SU-DHL-6 (cell line): ENCODE measurements around the gene NID1.

ENCODE experiments used
- H2AFZ ChIP-seq: fragments of 200-600 bp; sonication (generic); 2 replicates; pipeline ENCODE4 v1.6.1; 2014; ENCODE audit warnings: low read depth, mild to moderate bottlenecking, moderate library complexity, mixed read lengths, antibody characterized with exemption, low read length; ENCODE audit not compliant: severe bottlenecking
- H3F3A ChIP-seq: fragments of 200-600 bp; shearing (Covaris generic); 2 replicates; pipeline ENCODE4 v1.6.0; 2016; ENCODE audit warnings: antibody characterized with exemption, mild to moderate bottlenecking; ENCODE audit not compliant: insufficient read depth
- H3K27ac ChIP-seq: fragments of 200-600 bp; sonication (generic); 2 replicates; pipeline ENCODE4 v1.5.1; 2016; ENCODE audit warnings: low read depth, mild to moderate bottlenecking, low read length, moderate library complexity, mixed read lengths
- H3K27me3 ChIP-seq: fragments of 200-600 bp; sonication (generic), shearing (Covaris generic); 2 replicates; pipeline ENCODE4 v1.6.0; 2014; ENCODE audit warnings: mild to moderate bottlenecking, low read length
- H3K36me3 ChIP-seq: fragments of 200-600 bp; sonication (generic); 2 replicates; pipeline ENCODE4 v1.6.1; 2014; ENCODE audit warnings: mild to moderate bottlenecking, low read length, mixed read lengths
- H3K4me2 ChIP-seq: fragments of 300-600, 200-600 bp; shearing (Covaris generic), sonication (generic); 2 replicates; pipeline ENCODE4 v1.6.0; 2014; ENCODE audit warnings: low read length, low read depth, mild to moderate bottlenecking; ENCODE audit not compliant: poor library complexity, severe bottlenecking
- H3K4me3 ChIP-seq: fragments of 200-600 bp; sonication (generic); 2 replicates; pipeline ENCODE4 v1.5.1; 2014; ENCODE audit warnings: antibody characterized with exemption, low read length, mild to moderate bottlenecking, mixed read lengths; ENCODE audit not compliant: insufficient read depth, poor library complexity, severe bottlenecking
- H3K79me2 ChIP-seq: fragments of 200-600 bp; sonication (generic); 2 replicates; pipeline ENCODE4 v1.6.1; 2014; ENCODE audit warnings: mild to moderate bottlenecking, low read length, moderate library complexity; ENCODE audit not compliant: insufficient read depth
- H3K9ac ChIP-seq: fragments of 200-600 bp; sonication (generic); 2 replicates; pipeline ENCODE4 v1.7.0; 2014; ENCODE audit warnings: mild to moderate bottlenecking, low read length
- H3K9me2 ChIP-seq: fragments of 200-600 bp; sonication (generic); replicated peaks from 2 replicates; pipeline ENCODE4 v1.6.1; 2014; ENCODE audit warnings: low read length; ENCODE audit not compliant: insufficient read depth
- H3K9me3 ChIP-seq: fragments of 200-600 bp; sonication (generic); 2 replicates; pipeline ENCODE4 v1.6.1; 2014; ENCODE audit warnings: low read length, mixed read lengths; ENCODE audit not compliant: insufficient read depth
- H4K20me1 ChIP-seq: fragments of 200-600 bp; sonication (generic); 2 replicates; pipeline ENCODE4 v1.6.1; 2014; ENCODE audit warnings: low read depth, mild to moderate bottlenecking, antibody characterized with exemption, low read length, moderate library complexity, mixed read lengths
- CTCF ChIP-seq: fragments of 200-600 bp; sonication (generic); IDR thresholded peaks from one replicate; pipeline ENCODE4 v1.5.1; 2017; ENCODE audit warnings: antibody characterized with exemption, mild to moderate bottlenecking, low read length, moderate library complexity; ENCODE audit not compliant: insufficient read depth, poor library complexity, severe bottlenecking
- EZH2phosphoT487 ChIP-seq: fragments of 200-600 bp; sonication (generic), shearing (Covaris generic); conservative IDR thresholded peaks from 2 replicates; pipeline ENCODE4 v1.6.1; 2018; ENCODE audit warnings: mild to moderate bottlenecking, antibody characterized with exemption, low read length, moderate library complexity, mixed read lengths

The NID1 gene

GRCh38 chr1:235972311-235972689, 92.6 kb downstream of the NID1 start:
- no peak for TF ChIP-seq CTCF
- TF ChIP-seq EZH2phosphoT487 = no peak
- Histone ChIP-seq H3K4me3 (peak overlapping the region; percentile 25), H2AFZ (peak overlapping the region; percentile 98), H3K79me2 (no peaks in the 10 kb centered on the region), H3K36me3 (no peaks in the 10 kb centered on the region), H3K4me2 (peak overlapping the region; percentile 60), H3K27ac (no peak overlapping the region), H3K27me3 (no peaks in the 10 kb centered on the region), H3K9me2 (no peaks in the 10 kb centered on the region), H4K20me1 (no peaks in the 10 kb centered on the region), H3K9ac (peak overlapping the region; percentile 48; the same call in 1 of the 2 replicates), H3K9me3 (no peaks in the 10 kb centered on the region), H3F3A (no peaks in the 10 kb centered on the region; the same call in 1 of the 2 replicates)

GRCh38 chr1:235971571-235972310, 93.1 kb downstream of the NID1 start:
- Histone ChIP-seq H3K27ac (no peak overlapping the region), H3K79me2 (no peaks in the 10 kb centered on the region), H3K27me3 (no peaks in the 10 kb centered on the region), H3K9ac (peak overlapping the region; percentile 48; the same call in 1 of the 2 replicates), H3K9me3 (no peaks in the 10 kb centered on the region), H3K9me2 (no peaks in the 10 kb centered on the region), H3K36me3 (no peaks in the 10 kb centered on the region), H4K20me1 (no peaks in the 10 kb centered on the region), H3F3A (no peaks in the 10 kb centered on the region; the same call in 1 of the 2 replicates), H2AFZ (peak overlapping the region; percentile 98), H3K4me3 (peak overlapping the region; percentile 25), H3K4me2 (peak overlapping the region; percentile 60)
- TF ChIP-seq CTCF (peak; percentile 65), EZH2phosphoT487 (no peak)

- Histone ChIP-seq H3K79me2 (no peaks in the 10 kb centered on the region), H4K20me1 (no peaks in the 10 kb centered on the region), H3K4me2 (no peak overlapping the region), H3F3A (no peaks in the 10 kb centered on the region; the same call in 1 of the 2 replicates), H2AFZ (no peak overlapping the region), H3K4me3 (no peak overlapping the region), H3K9me2 (no peaks in the 10 kb centered on the region), H3K27me3 (no peaks in the 10 kb centered on the region), H3K9ac (no peak overlapping the region), H3K27ac (no peak overlapping the region), H3K9me3 (no peaks in the 10 kb centered on the region), H3K36me3 (no peaks in the 10 kb centered on the region)
- TF ChIP-seq EZH2phosphoT487 = no peak
- no peak for TF ChIP-seq CTCF
These were observed 93.9 kb downstream of the NID1 start for GRCh38 chr1:235971020-235971419.
